K562 (cell line): Measurements from ENCODE around the gene TMEM242. TPM values are rescaled to one million over a fixed set of nuclear protein-coding genes. Genes with fewer than 3 reads are reported as not detected.
A peak's percentile ranks its signal among the peaks of the same experiment; 100 is the strongest.

Experiments used
- ATF2 ChIP-seq: sonication (generic); formaldehyde crosslinking; IDR thresholded peaks from 2 replicates; pipeline ENCODE4 v1.8.1; 2022; ENCODE audit warnings: missing genetic modification reagents
- ATF3 ChIP-seq, 2 experiments: fragments of 450-650 bp in 1 of 2; sonication (generic) in 1 of 2; formaldehyde crosslinking in 1 of 2; IDR thresholded peaks in 1 of 2; conservative IDR thresholded peaks in 1 of 2; 2 replicates each; pipeline versions ENCODE4 v1.6.1 to v1.8.1; 2016 to 2023; ENCODE audit warnings: mild to moderate bottlenecking in 2 of 2, moderate library complexity in 2 of 2, inconsistent platforms in 1 of 2, missing genetic modification reagents in 1 of 2
- CBFA2T3 ChIP-seq: fragments of 450-650 bp; IDR thresholded peaks from 2 replicates; pipeline ENCODE4 v1.6.1; 2017
- ETV5 ChIP-seq: sonication (generic); formaldehyde crosslinking; IDR thresholded peaks from 2 replicates; pipeline ENCODE4 v1.4.0; 2020; ENCODE audit warnings: low read depth, mild to moderate bottlenecking, missing genetic modification reagents
- GMEB1 ChIP-seq: fragments of 250-450 bp; sonication (Bioruptor Pico); IDR thresholded peaks from 2 replicates; pipeline ENCODE4 v1.4.0; 2020; ENCODE audit warnings: mild to moderate bottlenecking
- HBP1 ChIP-seq: fragments of 450-650 bp; formaldehyde crosslinking; IDR thresholded peaks from 2 replicates; pipeline ENCODE4 v1.4.0; 2022; ENCODE audit warnings: missing genetic modification characterization
- HDGF ChIP-seq: fragments of 450-650 bp; IDR thresholded peaks from 2 replicates; pipeline ENCODE4 v1.6.1; 2016
- HMGXB4 ChIP-seq: sonication (generic); formaldehyde crosslinking; IDR thresholded peaks from 2 replicates; pipeline ENCODE4 v1.8.1; 2023; ENCODE audit warnings: mild to moderate bottlenecking, missing genetic modification reagents
- IRF1 ChIP-seq: sonication (generic); formaldehyde crosslinking; IDR thresholded peaks from 2 replicates; pipeline ENCODE4 v1.8.0; 2022; ENCODE audit warnings: missing genetic modification reagents, mild to moderate bottlenecking, borderline replicate concordance
- JUN ChIP-seq, 2 experiments: sonication (generic) in 1 of 2; formaldehyde crosslinking in 1 of 2; IDR thresholded peaks; 2 replicates each; pipeline versions ENCODE4 v1.6.1 to v1.8.0; 2012 to 2022; ENCODE audit warnings: borderline replicate concordance in 2 of 2, mild to moderate bottlenecking in 2 of 2, improper control_type of control experiment in 1 of 2, low read depth in 1 of 2, low read length in 1 of 2, missing genetic modification reagents in 1 of 2
- RCOR1 ChIP-seq, 2 experiments: IDR thresholded peaks; 2 replicates each; pipeline ENCODE4 v1.6.1; 2012; ENCODE audit warnings: low read depth in 2 of 2, low read length in 2 of 2, borderline replicate concordance in 1 of 2, improper control_type of control experiment in 1 of 2
- SNIP1 ChIP-seq: fragments of 450-650 bp; IDR thresholded peaks from 2 replicates; pipeline ENCODE4 v1.7.1; 2017; ENCODE audit warnings: low read depth, mild to moderate bottlenecking
- TOE1 ChIP-seq, 2 experiments: fragments of 450-650 bp in 1 of 2; sonication (generic) in 1 of 2; formaldehyde crosslinking in 1 of 2; IDR thresholded peaks; 2 replicates each; pipeline versions ENCODE4 v1.7.1 to v1.8.0; 2016 to 2022; ENCODE audit warnings: borderline replicate concordance in 2 of 2, mild to moderate bottlenecking in 2 of 2, antibody characterized with exemption in 1 of 2, inconsistent platforms in 1 of 2, low read depth in 1 of 2, missing genetic modification reagents in 1 of 2, moderate library complexity in 1 of 2
- ZBTB8A ChIP-seq: fragments of 450-650 bp; IDR thresholded peaks from 2 replicates; pipeline ENCODE4 v1.6.1; 2018; ENCODE audit warnings: mild to moderate bottlenecking, moderate library complexity; ENCODE audit not compliant: partially characterized antibody
- ZNF239 ChIP-seq: fragments of 250-450 bp; sonication (Bioruptor Pico); IDR thresholded peaks from 2 replicates; pipeline ENCODE4 v1.4.0; 2020; ENCODE audit warnings: mild to moderate bottlenecking
- ZNF253 ChIP-seq: fragments of 250-450 bp; sonication (Bioruptor Pico); conservative IDR thresholded peaks from 2 replicates; pipeline ENCODE4 v1.6.1; 2021; ENCODE audit warnings: mild to moderate bottlenecking
- polyA plus RNA-seq, 8 experiments: library from polyadenylated mRNA; depleted of rRNA in 4 of 8; stranded (reverse) in 5 of 8; unstranded in 3 of 8; fragments of >200 nt; fragmentation: Nextera tagmentation in 2 of 8; fragmentation: Illumina TruSeq in 1 of 8; extraction: Ambion mirVana in 2 of 8; extraction: Trizol in 1 of 8; gene quantifications; 2 replicates each; pipeline versions ENCODE4 v1.2.1 to v1.2.3, GENCODE V29; 2011 to 2014; ENCODE audit warnings: inconsistent platforms in 1 of 8, missing spikeins in 1 of 8
- total RNA-seq, 7 experiments: library from RNA; depleted of rRNA in 6 of 7; stranded (reverse); fragments of >200 nt in 6 of 7; fragmentation: Illumina TruSeq in 2 of 7; extraction: Trizol in 2 of 7; gene quantifications; 2 replicates each; pipeline versions ENCODE4 v1.2.1 to v1.2.3, GENCODE V29; 2011 to 2021; ENCODE audit warnings: low replicate concordance in 1 of 7

Gene TMEM242
- total and polyA plus RNA-seq, 9 of the 15 experiments (the other 6 are each of a cell fraction or from before 2014, with no cell fraction given): 9.5 to 35.3 (median 16.5) TPM

- TF ChIP-seq IRF1 (CRISPR knock-in tag) (no peak), ZNF253 (CRISPR knock-in tag) (no peak), ATF2 (no peak), JUN (IDR thresholded peaks at IDR 0.05; ENCODE audit: borderline replicate concordance, low read depth, low read length) (no peak), JUN (CRISPR knock-in tag; IDR thresholded peaks at IDR 0.05; ENCODE audit: borderline replicate concordance) (0 out of 2 replicates have a peak, but pooled peaks have one; percentile 46), ETV5 (CRISPR knock-in tag) (no peak), ZBTB8A (no peak), HMGXB4 (CRISPR knock-in tag) (no peak), ZNF239 (CRISPR knock-in tag) (no peak), HBP1 (CRISPR knock-in tag) (no peak), ATF3 (IDR thresholded peaks at IDR 0.05) (no peak), ATF3 (CRISPR knock-in tag; conservative IDR thresholded peaks at IDR 0.05) (no peak), CBFA2T3 (peak; percentile 68), SNIP1 (no peak), RCOR1 (IDR thresholded peaks at IDR 0.05; ENCODE audit: borderline replicate concordance in 1 of 2, low read depth in 2 of 2, low read length in 2 of 2) (peak in 1 of 2 experiments; percentile 11; a peak in 1 of 4 replicates), HDGF (no peak), GMEB1 (CRISPR knock-in tag) (no peak), TOE1 (IDR thresholded peaks at IDR 0.05; ENCODE audit: borderline replicate concordance) (no peak), TOE1 (CRISPR knock-in tag; IDR thresholded peaks at IDR 0.05; ENCODE audit: borderline replicate concordance, low read depth) (0 out of 2 replicates have a peak, but pooled peaks have one; percentile 73)
Measured at GRCh38 chr6:157305670-157306653, 17.4 kb downstream of the TMEM242 start (continued).
